Midbrain (tissue), 1 donor: ENCODE data around the gene P3H2.
"Not testable (repeated sequence)": the region's sequence is repeated elsewhere in the genome, so short reads cannot be mapped to it uniquely, and the experiment has no call there.

ENCODE experiments used
- DNase-seq: peaks from one replicate; lab custom pipeline; 2025; lab: John Stamatoyannopoulos, UW

P3H2 gene

DNA sequence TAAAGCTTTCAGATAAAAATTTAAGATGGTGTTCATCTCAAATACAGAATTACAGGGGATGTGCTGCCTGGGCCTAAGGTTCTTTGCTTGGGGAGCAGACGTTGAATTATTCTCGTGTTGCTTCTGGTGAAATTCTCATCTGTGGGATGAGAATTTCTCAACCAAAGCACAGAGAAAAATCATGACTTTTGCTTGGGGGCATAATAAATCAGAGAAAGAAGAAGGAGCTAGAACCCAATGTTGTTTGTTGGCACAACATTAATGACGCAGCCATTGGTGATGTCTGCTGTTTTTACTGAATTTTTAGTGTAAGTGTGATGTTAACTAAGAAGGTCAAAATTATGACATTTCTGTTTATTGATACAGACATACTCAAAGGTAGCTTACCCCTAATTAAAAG lies 35.7 kb downstream of the P3H2 start:
- DNase-seq: no peak

DNA sequence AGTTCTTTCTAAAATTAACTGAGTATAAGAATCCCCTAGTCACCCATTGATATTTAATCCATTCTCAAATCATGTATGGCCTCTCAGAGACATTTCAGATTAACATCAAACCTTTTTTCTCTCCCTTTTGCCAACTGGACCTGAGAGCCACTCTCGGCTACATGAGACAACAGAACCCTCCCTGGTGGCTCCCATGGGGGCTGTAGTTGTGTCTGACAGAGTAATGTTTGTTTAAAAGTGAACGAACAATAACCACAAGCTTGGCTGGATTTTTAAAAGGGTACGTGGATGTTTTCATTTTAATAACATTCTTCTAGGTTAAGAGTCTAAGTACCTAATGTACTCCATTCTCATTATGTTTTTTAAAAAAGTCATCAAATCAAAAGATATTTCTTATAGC lies 37.1 kb downstream of the P3H2 start:
- no peak for DNase-seq

DNA sequence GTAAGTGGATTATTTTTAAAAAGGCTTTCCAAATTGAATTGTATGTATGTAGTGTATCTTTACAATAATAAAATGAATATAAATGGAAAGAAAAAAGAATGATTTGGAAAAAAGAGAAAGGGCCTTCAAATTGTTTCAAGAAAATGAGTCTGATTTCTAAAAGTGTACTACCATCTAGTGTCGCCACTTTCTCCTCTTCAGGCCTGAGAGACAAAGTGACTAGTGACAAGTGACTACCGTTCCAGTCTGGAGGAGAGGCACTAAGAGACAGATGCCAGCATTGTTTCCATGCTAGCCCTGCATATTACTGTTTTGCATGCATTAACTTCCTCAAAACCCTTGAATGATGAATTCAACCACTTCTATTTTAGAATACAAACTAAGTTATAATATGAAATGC lies 39.3 kb downstream of the P3H2 start:
- DNase-seq: peak; percentile 62

DNA sequence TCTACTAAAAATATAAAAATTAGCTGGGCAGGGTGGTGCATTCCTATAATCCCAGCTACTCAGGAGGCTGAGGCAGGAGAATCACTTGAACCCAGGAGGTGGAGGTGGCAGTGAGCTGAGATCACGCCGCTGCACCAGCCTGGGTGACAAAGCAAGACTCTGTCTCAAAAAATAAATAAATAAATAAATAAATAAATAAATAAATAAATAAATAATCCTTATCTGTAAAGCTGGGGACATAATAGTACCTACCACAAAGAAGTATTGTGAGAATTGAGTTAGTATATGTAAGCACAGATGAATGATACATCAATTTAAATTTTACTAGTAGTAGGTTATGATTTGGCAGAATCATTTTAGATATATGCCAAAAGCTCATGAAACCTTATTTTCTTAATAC lies 41.5 kb downstream of the P3H2 start:
- DNase-seq: not testable (repeated sequence)

DNA sequence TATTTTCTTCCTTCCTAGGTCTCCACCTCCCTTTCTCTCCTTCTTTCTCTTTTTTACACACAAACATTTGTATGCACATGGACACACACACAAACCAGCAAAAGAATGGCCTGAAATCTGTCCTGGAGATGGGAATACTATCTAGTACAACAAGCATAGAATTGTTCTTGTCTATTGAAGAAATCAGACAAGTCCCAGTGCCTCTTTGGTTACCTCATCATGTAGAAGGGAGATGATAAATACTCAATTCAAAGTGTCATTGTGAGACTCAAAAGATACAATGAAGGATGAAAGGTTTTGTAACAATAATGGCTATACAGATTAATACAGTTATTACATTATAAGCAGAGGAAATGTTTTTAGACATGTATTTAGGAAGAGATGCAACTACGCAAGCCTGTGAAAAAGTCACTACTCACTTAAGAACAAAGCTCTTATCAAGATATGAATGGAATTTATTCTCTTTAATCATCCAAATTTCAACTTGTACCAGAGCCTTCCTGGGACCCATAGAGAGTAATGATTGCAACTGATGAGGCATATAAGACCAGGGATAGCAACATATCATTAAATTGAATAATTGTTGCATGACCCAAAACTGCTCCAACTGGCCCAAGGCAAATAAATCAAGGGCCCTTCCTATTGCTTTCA lies 43.2 kb downstream of the P3H2 start:
- DNase-seq: no peak

DNA sequence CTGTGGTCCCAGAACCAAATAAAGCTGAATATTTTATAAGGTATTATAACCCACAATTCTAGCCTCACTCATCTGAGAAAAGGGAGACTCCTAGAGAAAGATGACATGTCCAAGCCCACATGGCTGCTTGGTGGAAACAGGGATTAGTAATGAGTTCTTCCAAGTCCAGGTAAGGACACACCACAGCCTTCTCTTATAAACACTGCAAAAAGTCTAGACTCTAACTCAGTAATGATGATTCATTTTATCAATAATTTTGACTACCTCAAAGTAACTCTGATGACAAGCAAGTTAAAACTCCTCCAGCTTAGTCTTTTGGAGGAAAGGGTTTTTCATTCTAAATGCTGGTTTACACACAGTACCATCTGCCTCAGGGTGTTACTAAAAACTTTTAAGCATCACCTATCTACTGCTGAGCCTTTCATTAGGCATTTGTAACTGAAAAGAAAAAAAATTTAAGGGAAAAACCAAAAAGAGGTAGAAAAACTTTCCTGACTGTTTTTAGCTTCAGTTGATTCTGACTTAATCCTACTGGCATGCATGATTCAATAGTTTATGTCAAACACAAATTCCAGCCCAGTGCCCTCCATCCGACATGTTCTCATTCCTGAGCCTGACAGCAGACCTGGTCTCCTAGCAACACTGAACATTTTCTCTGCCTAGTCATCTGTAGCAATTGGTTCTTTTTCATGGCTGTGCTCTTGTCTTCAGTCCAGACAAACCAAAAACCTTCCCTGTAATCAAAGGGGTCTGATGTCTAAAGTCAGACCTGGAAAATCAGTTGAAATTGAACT lies 43.9 kb downstream of the P3H2 start:
- no peak for DNase-seq

DNA sequence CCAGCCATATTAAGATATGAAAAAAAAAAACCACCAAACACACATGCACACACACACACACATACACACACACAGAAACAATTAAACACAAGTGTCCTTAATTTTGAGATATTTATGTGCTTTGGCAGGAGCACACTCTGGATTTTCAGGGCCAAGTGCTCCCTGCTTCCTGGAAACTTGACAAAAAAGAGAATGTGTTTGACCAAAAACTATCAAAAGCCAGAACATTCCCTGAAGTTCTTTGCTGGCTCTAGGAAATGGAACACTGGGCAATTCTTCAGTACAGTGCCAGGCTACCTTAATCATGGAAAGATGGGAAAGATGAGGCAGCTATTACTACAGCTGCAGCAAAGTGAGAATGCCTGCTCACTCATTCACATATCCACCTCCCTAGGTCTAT lies 44.6 kb downstream of the P3H2 start:
- DNase-seq: peak; percentile 40

DNA sequence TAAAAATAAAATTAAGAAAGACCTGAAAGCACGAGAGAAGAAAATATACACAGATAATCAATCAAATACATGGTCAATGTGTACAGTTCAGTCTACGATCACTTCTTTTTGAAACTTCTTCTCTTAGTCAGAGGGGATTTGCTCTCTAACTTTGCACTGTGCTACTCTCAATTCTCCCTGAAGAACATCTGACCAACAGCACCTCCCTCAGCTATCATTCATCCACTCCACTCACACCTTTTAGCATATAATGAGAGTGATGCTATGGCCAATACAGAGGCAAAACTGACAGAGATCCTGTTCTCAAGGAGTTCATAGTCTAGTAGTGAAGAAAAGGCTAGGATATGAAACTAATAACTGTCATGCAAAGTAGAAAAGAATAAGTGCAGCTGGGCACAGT lies 45.9 kb downstream of the P3H2 start:
- no peak for DNase-seq

DNA sequence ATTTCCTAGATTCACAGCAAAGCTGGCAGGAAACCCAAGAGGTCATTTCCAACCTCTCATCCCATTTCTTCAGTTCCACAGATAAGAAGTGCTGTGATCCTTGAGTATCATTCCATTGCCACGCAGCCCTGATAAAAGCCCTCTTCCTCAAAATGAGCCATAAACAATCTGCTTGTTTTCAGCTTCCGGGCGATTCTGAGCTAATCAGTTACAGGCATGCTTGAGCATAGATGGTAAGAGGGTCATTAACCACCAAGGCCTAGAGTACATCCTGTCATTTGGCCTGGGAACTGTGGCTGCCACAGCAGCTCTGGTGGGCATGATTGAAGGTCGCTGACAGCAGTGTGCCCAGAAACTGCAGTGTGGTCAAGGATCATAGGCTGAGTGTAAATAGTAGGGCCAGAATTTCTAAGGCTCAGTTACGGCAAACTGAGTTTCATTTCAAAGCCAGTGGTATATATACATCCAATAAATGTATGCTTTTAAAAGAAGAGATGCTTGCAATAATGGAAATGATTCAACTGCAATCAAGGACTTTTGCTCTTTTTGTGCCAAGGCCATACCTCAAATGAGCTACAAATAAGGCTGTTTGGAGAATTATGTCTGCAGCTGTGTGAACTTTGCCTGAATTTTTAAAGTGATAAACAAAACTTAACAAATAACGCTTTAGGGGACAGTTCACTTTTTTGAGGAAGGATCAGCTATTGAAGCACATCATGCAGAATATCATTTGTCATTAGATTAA lies 47.3 kb downstream of the P3H2 start:
- DNase-seq: no peak

DNA sequence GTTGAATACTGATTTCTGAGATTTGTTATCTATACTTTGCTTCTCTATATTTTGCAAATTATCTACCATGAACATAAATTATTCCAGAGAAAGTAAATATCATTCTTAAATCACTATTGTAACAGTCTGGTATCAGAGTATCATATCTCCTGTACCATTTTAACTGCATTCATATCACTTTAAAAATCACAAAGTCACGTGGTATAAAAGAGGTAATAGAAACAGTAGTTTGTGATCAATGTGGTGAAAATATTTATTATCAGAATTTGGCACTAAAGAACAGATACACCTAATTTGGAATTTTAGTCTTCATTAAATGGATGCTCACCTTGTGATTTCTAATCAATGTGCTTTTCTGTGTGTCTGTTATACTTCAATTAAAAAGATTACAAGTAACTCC lies 47.8 kb downstream of the P3H2 start:
- no peak for DNase-seq

DNA sequence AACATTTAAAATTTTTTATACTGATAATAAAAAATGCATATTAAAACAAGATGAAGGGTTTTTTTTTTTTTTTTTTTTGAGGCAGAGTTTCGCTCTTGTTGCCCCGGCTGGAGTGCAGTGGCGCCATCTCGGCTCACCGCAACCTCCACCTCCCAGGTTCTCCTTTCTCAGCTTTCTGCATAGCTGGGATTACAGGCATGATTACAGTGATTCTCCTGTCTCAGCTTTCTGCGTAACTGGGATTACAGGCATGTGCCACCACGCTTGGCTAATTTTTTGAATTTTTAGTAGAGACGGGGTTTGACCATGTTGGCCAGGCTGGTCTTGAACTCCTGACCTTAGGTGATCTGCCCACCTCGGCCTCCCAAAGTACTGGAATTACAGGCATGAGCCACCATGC lies 48.8 kb downstream of the P3H2 start:
- not testable (repeated sequence) for DNase-seq

DNA sequence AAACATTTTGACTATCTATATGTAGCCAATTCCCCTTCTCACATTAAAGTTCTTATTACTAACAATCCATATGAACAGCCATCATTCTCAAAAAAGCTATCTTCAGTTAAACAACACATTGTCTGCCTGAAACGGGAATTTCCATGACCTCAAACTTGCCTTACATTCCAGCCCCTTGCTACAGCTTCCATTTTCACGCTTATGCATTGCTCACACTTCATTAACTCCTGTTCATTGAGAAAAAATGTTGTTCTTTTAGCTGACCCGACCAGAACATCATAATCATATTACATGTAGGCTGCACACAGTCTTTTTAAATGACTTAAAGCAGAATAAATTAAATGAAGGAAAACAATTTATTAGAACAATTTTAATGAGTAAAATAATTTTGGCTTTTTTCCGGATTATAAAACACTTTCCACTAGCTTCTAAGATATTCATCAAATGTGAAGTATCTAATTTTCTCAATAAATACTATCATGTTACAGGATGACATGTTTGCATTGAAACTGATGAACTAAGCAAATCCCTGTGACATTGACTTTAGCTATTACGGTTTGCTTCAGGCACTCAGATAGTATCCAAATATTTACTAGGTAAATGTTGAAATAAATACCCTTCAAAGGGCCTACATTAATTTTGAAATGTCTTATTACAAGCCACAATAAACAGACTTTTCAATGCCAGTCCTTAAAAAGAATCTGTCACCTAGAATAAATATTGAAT lies 49.9 kb downstream of the P3H2 start:
- DNase-seq: no peak

DNA sequence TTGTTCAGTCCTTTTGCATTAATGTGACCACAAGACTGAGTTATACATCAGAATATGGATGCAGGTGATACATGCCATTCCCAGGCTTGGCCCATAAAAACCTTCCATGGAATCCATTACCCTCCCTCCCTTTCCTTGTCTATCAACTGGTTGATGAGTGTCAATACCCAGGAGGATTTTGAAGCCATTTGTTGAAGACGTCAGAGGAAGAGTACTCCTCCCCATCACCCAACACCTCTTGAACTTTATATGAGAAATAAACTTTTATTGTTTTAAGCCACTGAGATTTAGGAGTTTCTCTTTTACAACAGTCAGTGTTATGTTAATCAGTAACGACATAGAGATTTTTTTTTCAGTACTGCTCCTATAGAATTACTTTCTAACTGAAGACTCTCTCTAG lies 55.5 kb downstream of the P3H2 start:
- no peak for DNase-seq

DNA sequence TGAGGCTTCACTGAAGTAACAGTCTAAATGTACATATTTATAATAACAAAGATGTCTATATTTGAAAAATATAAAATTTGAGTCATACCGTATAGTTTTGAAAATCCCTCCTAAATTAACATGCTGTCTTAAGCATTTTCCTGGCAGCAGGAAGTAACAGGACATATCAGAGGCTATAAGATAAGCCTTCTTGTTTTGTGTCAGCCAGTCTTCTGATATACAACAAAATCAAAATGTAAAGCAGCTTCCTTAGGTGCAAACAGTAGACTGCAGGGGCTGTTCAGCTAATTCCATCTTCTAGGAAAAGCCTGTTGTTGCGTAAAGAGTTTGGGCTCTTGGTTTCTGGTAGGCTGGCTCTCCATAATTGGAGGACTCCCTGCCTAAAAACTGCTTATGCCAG lies 56.0 kb downstream of the P3H2 start:
- no peak for DNase-seq

DNA sequence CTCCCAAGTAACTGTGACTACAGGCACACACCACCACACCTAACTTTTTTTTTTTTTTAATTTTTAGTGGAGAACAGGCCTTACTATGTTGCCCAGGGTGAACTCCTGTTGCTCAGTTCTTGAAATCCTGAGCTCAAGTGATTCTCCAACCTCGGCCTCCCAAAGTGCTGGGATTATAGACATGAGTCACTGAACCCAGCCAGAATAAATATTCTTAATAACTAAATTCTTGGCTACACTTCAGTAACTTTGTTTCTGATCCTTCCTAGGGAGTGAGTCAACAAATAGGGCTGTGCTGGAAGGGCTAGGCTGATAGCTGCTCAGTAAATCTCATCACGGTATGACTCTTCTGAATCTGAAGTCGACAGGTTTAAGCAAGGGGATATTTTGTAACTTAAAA lies 56.6 kb downstream of the P3H2 start:
- no peak for DNase-seq

DNA sequence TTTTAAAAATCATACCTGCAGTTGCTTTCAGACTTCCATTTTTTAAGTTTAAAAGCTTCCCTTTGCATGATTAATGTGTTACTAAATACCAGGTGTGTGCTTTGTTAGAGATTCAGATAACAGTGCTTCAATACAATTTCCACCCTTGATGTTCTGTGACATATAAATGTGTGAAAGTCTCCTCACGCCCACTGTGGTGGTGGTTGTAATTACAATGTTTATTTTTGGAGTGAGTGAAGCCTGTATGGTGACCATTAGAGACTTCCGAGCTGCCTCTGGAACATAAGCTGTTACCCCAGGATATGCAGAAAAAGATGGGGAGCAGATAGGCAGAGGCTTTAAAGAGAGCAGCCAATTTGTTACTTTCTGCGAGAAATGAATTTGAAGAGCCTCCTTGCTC lies 57.2 kb downstream of the P3H2 start:
- DNase-seq: no peak

DNA sequence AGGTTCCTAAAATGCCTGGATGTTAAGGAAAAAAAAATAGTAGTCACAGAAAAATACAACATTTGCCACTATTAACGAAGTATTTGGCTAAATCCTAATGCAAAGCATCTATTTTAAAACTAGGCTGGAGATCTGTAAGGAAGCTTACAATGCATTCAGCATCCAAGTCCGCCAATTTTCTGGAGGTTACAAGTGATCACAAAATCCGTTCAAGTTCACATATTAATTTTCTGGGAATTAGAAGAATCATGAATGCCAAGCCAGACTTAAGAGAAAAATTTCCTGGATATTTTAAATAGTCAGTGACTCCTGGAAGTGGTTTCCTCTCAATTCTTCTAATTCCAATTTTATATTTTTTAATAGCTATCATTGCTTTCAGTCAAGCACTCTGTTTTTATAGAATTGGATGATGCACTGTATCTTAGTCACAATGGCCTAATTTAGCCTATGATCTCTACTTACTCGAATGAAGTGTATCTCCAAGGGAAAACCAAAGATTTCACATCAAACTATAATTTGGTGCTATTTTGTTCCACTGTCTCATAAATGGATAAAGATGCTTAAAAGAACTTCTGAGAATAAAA lies 60.4 kb downstream of the P3H2 start:
- no peak for DNase-seq

DNA sequence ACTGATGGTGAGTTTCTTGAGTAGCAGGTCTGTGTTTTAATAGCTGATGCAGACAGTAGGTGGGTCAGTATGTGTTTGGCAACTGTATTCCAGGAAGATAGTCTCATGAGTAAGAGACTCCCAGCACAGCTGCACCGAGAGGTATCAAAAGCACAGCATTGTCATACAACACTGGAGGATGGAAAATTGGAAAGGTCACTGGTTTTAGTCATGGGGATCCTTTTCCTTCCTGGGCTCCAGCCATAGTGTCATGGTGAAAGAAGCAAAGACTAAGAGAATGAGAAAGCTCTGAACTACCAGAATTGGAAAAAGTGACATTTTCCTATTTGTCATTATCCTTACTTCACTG lies 61.5 kb downstream of the P3H2 start:
- no peak for DNase-seq

DNA sequence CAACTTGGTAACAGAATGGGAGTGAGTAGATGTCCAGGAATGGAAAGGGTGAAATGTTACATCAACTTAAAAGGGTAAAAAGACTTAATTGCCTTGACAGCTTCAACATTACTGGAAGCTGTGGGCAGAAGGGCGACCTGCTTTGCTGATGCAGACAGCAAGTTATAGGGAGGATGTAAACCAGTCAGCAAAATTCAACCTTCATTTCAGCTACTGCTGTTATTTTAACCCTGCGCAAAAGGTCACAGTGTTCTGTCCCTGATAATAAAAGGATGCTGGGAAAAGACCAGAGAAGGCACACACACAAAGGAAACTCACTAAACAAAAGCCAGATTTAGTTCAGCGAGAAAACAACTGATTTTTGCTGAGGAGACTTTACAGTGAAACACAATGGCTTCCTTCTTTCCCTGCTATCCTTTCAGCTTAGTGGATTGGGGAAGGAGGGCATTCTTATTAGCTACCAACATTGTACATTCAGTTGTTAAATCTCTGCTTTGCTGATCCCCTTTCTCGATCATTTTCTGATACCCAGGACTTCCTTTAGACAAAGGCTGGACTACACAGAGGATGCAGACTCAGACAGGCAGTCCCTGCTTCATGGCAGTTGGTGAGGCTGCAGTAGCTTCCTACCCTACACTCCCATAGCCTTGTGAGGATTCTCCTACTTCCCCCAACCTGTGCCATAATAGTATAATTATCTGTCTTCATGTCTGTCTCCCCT lies 62.0 kb downstream of the P3H2 start:
- peak; percentile 52 for DNase-seq

DNA sequence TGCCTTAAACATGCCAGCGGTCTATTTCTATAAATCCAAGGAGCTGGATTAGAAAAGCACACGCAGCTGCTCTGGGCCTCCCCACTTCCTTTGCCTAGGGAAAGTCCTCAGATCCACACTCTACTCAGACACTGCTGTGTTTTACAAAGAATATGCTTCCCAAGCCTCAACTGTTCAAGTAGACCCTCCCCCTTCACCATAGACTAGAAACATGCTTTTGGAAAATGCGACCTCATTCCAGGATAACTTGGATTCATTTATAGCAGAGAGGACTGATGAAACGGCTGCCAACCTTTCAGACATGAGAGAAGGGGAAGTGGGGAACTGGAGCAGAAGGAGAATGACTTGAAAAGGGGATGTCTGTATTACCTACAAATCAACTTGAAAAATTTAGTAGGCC lies 64.0 kb downstream of the P3H2 start:
- peak; percentile 14 for DNase-seq

DNA sequence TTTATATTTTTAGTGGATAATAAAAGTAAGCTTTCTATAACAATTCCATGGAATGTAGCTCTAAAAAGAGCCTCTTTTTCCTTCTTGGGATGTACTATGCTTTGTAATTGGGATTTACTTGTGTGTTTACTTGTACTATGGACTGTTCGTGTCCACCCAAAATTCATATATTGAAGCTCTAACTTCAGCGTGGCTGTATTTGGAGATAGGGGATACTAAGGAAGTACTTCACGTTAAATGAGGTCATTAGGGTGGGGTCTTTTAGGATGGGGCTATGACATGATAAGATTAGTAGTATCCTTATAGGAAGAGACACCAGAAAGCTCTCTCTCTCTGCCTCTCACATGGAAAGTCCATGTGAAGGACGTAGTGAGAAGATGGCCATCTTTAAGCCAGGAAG lies 64.9 kb downstream of the P3H2 start:
- no peak for DNase-seq
